Peyer's patch (tissue), 4 donors: Measurements from ENCODE around the gene GKN1.

ENCODE experiments used
- POLR2A ChIP-seq, 2 donors: fragments of 450-650 bp; IDR thresholded peaks; one replicate each; pipeline ENCODE4 v1.5.1; 2017; ENCODE audit warnings: antibody characterized with exemption in 2 of 2, mild to moderate bottlenecking in 2 of 2, moderate library complexity in 2 of 2
- TF ChIP-seq, protein P1 (sequence below), 6 experiments: fragments of 450-650 bp in 4 of 6; fragments of 200-600 bp in 2 of 6; sonication (generic) in 1 of 6; IDR thresholded peaks; one replicate each; pipeline ENCODE4 v1.5.1; 2017 to 2019; ENCODE audit warnings: antibody characterized with exemption in 6 of 6, mild to moderate bottlenecking in 3 of 6, moderate library complexity in 1 of 6

DNA sequence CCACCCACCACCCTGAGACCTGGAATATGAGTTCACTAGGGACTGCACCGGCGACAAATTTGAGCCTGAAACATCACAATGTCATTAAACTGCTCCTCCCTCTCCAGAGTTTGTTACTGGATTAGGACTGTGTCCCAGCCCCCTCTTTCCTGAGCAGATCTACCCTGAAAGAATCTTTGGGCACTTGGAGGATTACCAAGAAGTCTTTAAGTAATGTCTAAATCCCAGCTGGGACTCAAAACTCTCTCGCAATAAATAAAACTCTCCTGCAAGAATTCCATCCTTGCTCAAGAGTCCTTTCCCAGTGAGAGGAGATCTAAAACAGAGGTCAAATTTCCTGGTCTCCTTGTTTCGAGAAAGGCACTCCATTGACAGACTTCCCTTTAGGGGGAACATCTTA is 42.6 kb upstream of the GKN1 start:
- TF ChIP-seq POLR2A (IDR thresholded peaks at IDR 0.05) = no peak
- TF ChIP-seq, protein P1, sequence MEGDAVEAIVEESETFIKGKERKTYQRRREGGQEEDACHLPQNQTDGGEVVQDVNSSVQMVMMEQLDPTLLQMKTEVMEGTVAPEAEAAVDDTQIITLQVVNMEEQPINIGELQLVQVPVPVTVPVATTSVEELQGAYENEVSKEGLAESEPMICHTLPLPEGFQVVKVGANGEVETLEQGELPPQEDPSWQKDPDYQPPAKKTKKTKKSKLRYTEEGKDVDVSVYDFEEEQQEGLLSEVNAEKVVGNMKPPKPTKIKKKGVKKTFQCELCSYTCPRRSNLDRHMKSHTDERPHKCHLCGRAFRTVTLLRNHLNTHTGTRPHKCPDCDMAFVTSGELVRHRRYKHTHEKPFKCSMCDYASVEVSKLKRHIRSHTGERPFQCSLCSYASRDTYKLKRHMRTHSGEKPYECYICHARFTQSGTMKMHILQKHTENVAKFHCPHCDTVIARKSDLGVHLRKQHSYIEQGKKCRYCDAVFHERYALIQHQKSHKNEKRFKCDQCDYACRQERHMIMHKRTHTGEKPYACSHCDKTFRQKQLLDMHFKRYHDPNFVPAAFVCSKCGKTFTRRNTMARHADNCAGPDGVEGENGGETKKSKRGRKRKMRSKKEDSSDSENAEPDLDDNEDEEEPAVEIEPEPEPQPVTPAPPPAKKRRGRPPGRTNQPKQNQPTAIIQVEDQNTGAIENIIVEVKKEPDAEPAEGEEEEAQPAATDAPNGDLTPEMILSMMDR (IDR thresholded peaks at IDR 0.05) = no peak
